HFFc6 (cell line): ENCODE measurements around the gene ATG2B. TPM values are rescaled to one million over a fixed set of nuclear protein-coding genes. Genes with fewer than 3 reads are reported as not detected.

Experiments
- DNase-seq: peaks from one replicate; pipeline ENCODE4 v3.0.0-alpha.2; 2018
- H3K27ac Mint-ChIP-seq: 2 replicates; pipeline ENCODE4 v1.8.0; 2020; ENCODE audit warnings: mild to moderate bottlenecking, mixed read lengths
- H3K27me3 Mint-ChIP-seq: 2 replicates; pipeline ENCODE4 v1.8.0; 2021; ENCODE audit warnings: mild to moderate bottlenecking, moderate library complexity, mixed read lengths; ENCODE audit not compliant: insufficient read depth
- H3K36me3 Mint-ChIP-seq: 2 replicates; pipeline ENCODE4 v1.8.0; 2021; ENCODE audit warnings: low read depth, mixed read lengths
- H3K4me1 Mint-ChIP-seq: 2 replicates; pipeline ENCODE4 v1.8.0; 2020; ENCODE audit warnings: low read depth, mixed read lengths
- H3K4me3 Mint-ChIP-seq: 2 replicates; pipeline ENCODE4 v1.8.0; 2020; ENCODE audit warnings: mild to moderate bottlenecking, moderate library complexity, mixed read lengths
- H3K9me3 Mint-ChIP-seq: 2 replicates; pipeline ENCODE4 v1.8.0; 2020; ENCODE audit warnings: mild to moderate bottlenecking, mixed read lengths
- total RNA-seq, 6 experiments: library from RNA; stranded (reverse); fragmentation: NEBNext Ultra II Directional; extraction: Animal tissue kit (Norgen Biotek cat#: 25700); gene quantifications; 2 replicates in 1 of 6; 3 replicates in 5 of 6; pipeline ENCODE4 v1.2.3, GENCODE V29; 2021
- TF ChIP-seq, protein P1 (sequence below): fragments of 200-600 bp; sonication (generic); IDR thresholded peaks from 2 replicates; pipeline ENCODE4 v1.5.0; 2021; ENCODE audit warnings: antibody characterized with exemption, mild to moderate bottlenecking

The ATG2B gene
- total RNA-seq, 6 experiments from 2014 or later = 13.1 to 17.7 (median 15.9) TPM

DNA sequence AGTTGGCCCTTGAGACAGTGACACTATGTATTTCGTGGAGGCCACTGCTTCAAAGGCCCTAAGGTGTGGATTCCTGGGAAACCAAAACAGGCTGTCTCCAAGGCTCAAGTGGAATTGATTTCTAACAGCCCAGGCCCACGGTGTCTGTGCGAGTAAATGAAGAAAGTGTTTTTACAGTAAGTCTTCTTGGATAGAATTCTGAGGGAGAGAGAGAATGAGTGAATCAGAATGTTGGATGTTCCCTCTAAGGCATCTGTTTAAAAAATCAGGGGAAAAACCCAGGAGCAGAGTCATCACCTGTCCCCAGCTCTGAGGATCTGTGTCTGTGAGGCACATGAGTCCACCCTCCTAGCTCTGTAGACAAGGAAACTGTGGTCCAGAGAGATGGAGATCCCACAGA, 129.5 kb downstream of the ATG2B start:
- Mint-ChIP-seq H3K36me3 (no peaks in the 10 kb centered on the region), H3K27me3 (no peaks in the 10 kb centered on the region; the same call in 1 of the 2 replicates), H3K27ac (no peak overlapping the region), H3K4me1 (peaks cover 5% of the 10 kb centered on the region; the same call in 1 of the 2 replicates), H3K4me3 (no peak overlapping the region), H3K9me3 (no peaks in the 10 kb centered on the region)
- TF ChIP-seq, protein P1, sequence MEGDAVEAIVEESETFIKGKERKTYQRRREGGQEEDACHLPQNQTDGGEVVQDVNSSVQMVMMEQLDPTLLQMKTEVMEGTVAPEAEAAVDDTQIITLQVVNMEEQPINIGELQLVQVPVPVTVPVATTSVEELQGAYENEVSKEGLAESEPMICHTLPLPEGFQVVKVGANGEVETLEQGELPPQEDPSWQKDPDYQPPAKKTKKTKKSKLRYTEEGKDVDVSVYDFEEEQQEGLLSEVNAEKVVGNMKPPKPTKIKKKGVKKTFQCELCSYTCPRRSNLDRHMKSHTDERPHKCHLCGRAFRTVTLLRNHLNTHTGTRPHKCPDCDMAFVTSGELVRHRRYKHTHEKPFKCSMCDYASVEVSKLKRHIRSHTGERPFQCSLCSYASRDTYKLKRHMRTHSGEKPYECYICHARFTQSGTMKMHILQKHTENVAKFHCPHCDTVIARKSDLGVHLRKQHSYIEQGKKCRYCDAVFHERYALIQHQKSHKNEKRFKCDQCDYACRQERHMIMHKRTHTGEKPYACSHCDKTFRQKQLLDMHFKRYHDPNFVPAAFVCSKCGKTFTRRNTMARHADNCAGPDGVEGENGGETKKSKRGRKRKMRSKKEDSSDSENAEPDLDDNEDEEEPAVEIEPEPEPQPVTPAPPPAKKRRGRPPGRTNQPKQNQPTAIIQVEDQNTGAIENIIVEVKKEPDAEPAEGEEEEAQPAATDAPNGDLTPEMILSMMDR = no peak
- DNase-seq = no peak

DNA sequence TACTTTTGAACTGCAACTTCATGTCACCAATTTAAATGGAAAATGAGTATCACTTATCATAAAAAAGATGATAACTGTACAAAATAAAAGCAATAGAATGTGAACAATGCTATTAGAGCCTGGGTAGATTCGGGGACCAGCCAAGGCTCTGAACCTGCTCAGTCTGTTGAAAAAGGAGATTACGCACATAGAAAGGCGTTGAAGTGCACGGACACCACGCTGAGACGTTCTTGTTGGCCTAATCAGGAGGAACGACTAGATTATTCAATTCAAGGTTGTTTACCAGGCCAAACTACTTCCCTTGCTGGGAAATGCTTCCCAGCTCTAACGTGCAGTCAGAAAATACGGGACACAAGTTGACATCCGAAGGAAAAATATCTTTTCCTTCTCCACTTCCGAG, 130.6 kb downstream of the ATG2B start:
- no peak for DNase-seq

DNA sequence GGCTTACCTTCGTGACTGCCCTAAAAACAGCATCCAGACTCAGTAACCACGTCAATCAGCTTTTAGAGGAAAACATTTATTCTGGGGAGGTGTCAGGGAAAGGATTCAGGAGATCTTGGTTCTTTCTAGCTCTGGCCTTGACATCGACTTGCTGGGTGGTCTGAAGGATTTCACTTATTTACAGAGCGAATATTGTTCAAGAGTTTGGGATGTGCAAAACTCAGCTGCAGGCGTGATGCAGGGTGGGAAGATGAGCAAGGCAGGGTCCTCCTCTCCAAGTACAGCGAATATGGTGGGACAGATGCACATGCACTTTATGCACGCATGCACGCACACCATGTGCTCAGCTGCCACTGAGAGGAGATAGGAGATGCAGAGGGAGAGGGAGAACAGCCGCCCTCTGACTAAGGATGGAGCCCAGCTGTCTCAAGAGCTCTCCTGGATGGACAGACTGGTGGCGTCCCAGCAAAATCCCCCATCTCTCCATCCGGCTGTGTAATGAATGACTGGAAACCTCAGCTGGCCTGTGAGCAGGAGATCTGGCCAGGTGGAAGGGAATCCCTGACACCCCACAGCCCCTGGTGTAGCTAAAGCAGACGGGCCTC, 131.5 kb downstream of the ATG2B start:
- H3K27me3 Mint-ChIP-seq = no peaks in the 10 kb centered on the region; the same call in 1 of the 2 replicates
- H3K4me1 Mint-ChIP-seq = peaks cover 5% of the 10 kb centered on the region; the same call in 1 of the 2 replicates
- H3K27ac Mint-ChIP-seq = no peak overlapping the region
- H3K4me3 Mint-ChIP-seq = no peak overlapping the region
- no peak for DNase-seq
- TF ChIP-seq, protein P1 = no peak
- peaks cover 5% of the 10 kb centered on the region; the same call in 1 of the 2 replicates for H3K36me3 Mint-ChIP-seq
- no peaks in the 10 kb centered on the region for H3K9me3 Mint-ChIP-seq

More for the DNA sequence above, 130.6 kb downstream of the ATG2B start:
- Mint-ChIP-seq H3K36me3 (peaks cover 2% of the 10 kb centered on the region; the same call in 1 of the 2 replicates), H3K27me3 (no peaks in the 10 kb centered on the region; the same call in 1 of the 2 replicates), H3K4me3 (no peak overlapping the region), H3K4me1 (peaks cover 5% of the 10 kb centered on the region; the same call in 1 of the 2 replicates), H3K9me3 (no peaks in the 10 kb centered on the region), H3K27ac (no peak overlapping the region)
- TF ChIP-seq, protein P1 = no peak

DNA sequence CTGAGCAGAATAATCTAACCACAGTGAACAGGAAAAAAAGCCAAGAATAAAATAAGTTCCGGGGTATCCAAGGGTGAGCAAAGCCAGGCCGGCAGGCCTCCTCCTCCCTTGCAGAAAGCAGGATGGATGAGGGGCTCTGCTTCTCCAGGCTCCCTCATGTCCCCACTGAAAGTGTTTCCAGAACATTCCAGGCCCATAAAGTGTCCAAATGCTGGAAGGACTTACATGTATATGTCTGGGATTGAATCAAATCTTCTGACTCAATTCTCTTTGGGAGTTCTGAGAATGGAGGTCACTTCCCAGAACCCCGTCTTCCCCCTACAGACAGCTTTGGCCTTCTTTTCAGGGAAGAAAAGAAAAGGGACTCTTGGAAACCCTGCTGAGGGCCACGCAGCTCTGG, 132.1 kb downstream of the ATG2B start:
- DNase-seq = no peak
- H3K36me3 Mint-ChIP-seq = peaks cover 5% of the 10 kb centered on the region; the same call in 1 of the 2 replicates
- TF ChIP-seq, protein P1 = no peak
- peaks cover 8% of the 10 kb centered on the region for H3K4me1 Mint-ChIP-seq
- H3K27ac Mint-ChIP-seq = no peak overlapping the region
- no peak overlapping the region for H3K4me3 Mint-ChIP-seq
- H3K9me3 Mint-ChIP-seq = no peaks in the 10 kb centered on the region
- H3K27me3 Mint-ChIP-seq = no peaks in the 10 kb centered on the region; the same call in 1 of the 2 replicates

DNA sequence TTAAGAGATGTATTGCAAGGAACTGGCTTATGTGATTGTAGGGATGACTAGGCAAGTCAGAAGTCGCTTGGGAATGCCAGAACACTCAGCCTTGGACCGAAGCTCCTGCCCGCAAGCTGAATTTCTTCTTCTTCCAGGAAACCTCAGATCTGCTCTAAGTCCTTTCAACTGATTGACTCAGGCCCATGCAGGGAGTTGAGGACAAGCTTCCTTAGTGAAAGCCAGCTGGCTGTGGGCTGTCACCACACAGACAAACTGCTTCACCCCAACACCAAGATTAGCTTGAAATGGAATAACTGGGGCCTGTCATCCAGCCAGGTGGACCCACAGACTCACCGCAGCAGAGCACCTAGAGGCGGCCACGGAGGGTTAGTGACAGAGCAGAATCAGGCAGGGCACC, 133.8 kb downstream of the ATG2B start:
- peaks cover 1% of the 10 kb centered on the region; the same call in 1 of the 2 replicates for H3K27me3 Mint-ChIP-seq
- H3K27ac Mint-ChIP-seq = no peak overlapping the region
- peaks cover 5% of the 10 kb centered on the region; the same call in 1 of the 2 replicates for H3K36me3 Mint-ChIP-seq
- H3K9me3 Mint-ChIP-seq = no peaks in the 10 kb centered on the region
- H3K4me1 Mint-ChIP-seq = peaks cover 20% of the 10 kb centered on the region
- DNase-seq = no peak
- no peak overlapping the region for H3K4me3 Mint-ChIP-seq
- TF ChIP-seq, protein P1 = no peak

Other genes with a start within 250 kb of the ATG2B start
- gene BDKRB2, start 158.5 kb downstream of the ATG2B start, total RNA-seq = 10 to 100 TPM in 1 of 6 experiments, 1 to 10 TPM in 5; 5.8 to 11.2 (median 9.1) TPM
- 10 to 100 TPM; 41.5 to 67.8 (median 59.2) TPM for gene BDKRB1, start 107.1 kb downstream of the ATG2B start, total RNA-seq
- 10 to 100 TPM; 23.1 to 37.3 (median 27.2) TPM for gene GSKIP, start 185 bp upstream of the ATG2B start, total RNA-seq
- not detected for gene AK7, start 28.8 kb upstream of the ATG2B start, total RNA-seq
- 100 to 1,000 TPM; 115 to 148 (median 130) TPM for gene PAPOLA, start 139.0 kb upstream of the ATG2B start, total RNA-seq